ENCODE measurements around the gene APBB2. TPM values are rescaled to one million over a fixed set of nuclear protein-coding genes. Genes with fewer than 3 reads are reported as not detected.

Gene APBB2
- total and polyA plus RNA-seq, 2 donors (not counting 1 experiment from before 2014, with no cell fraction given): 4.4 to 15.8 TPM

- Mint-ChIP-seq H3K4me1 (peaks cover 4% of the 10 kb centered on the region), H3K27ac (no peak overlapping the region), H3K4me3 (no peak overlapping the region), H3K9me3 (ENCODE audit: insufficient read depth) (no peaks in the 10 kb centered on the region), H3K27me3 (peaks cover 7% of the 10 kb centered on the region)
- H3K9ac ChIP-seq (ENCODE audit: low read length): no peak overlapping the region
- POLR2A ChIA-PET: no interaction called here
- CTCF ChIA-PET: no interaction called here
- no peak for ATAC-seq (ENCODE audit: low read depth)
- TF ChIP-seq CTCF (IDR thresholded peaks at IDR 0.05) (no peak), EZH2 (IDR thresholded peaks at IDR 0.05; ENCODE audit: borderline replicate concordance, insufficient read depth, low read depth, low read length, poor library complexity, severe bottlenecking) (no peak)
- intact Hi-C loops (cut with micrococcal nuclease): no loop called here
- no peak overlapping the region for H3K4me2 ChIP-seq (replicated peaks; ENCODE audit: low read depth, low read length, poor library complexity, severe bottlenecking)
- H3K4me1 ChIP-seq (ENCODE audit: control insufficient read depth in 2 of 2, insufficient read depth in 2 of 2, low read length in 2 of 2): no peaks in the 10 kb centered on the region
- WGBS (ENCODE audit: insufficient coverage): 60% methylated on average over 1 of the region's 4 CpGs
- H2AFZ ChIP-seq (ENCODE audit: insufficient read depth, low read depth, low read length, poor library complexity, severe bottlenecking): no peak overlapping the region
- no peak overlapping the region for H3K27ac ChIP-seq (ENCODE audit: low read length in 2 of 2)
- no peaks in the 10 kb centered on the region for H3K79me2 ChIP-seq (ENCODE audit: control insufficient read depth, insufficient read depth, low read length)
- H3K9me3 ChIP-seq (ENCODE audit: control extremely low read depth in 1 of 3, control insufficient read depth in 2 of 3, insufficient read depth in 1 of 3, low read length in 2 of 3): no peaks in the 10 kb centered on the region
- no peaks in the 10 kb centered on the region for H3K27me3 ChIP-seq (replicated peaks in 1 of 4; ENCODE audit: control extremely low read depth in 1 of 4, control insufficient read depth in 3 of 4, insufficient read depth in 4 of 4, low read length in 3 of 4)
- no peaks in the 10 kb centered on the region for H3K36me3 ChIP-seq (replicated peaks in 1 of 2; ENCODE audit: control extremely low read depth in 1 of 2, control insufficient read depth in 1 of 2, extremely low read depth in 1 of 2, insufficient read depth in 2 of 2, low read length in 1 of 2)
- H3K4me3 ChIP-seq (ENCODE audit: control extremely low read depth in 1 of 5, extremely low read depth in 1 of 5, insufficient read depth in 1 of 5, low read depth in 2 of 5, low read length in 4 of 5): no peak overlapping the region
- H4K20me1 ChIP-seq (ENCODE audit: control insufficient read depth, insufficient read depth, low read length, poor library complexity, severe bottlenecking): no peaks in the 10 kb centered on the region
- DNase-seq: no peak
Observed at GRCh38 chr4:41169256-41169800, 45.0 kb downstream of the APBB2 start.

- Histone ChIP-seq H3K9ac (ENCODE audit: low read length) (no peak overlapping the region), H3K36me3 (replicated peaks in 1 of 2; ENCODE audit: control extremely low read depth in 1 of 2, control insufficient read depth in 1 of 2, extremely low read depth in 1 of 2, insufficient read depth in 2 of 2, low read length in 1 of 2) (no peaks in the 10 kb centered on the region), H3K9me3 (ENCODE audit: control extremely low read depth in 1 of 3, control insufficient read depth in 2 of 3, insufficient read depth in 1 of 3, low read length in 2 of 3) (no peaks in the 10 kb centered on the region), H3K4me3 (ENCODE audit: control extremely low read depth in 1 of 5, extremely low read depth in 1 of 5, insufficient read depth in 1 of 5, low read depth in 2 of 5, low read length in 4 of 5) (no peak overlapping the region), H2AFZ (ENCODE audit: insufficient read depth, low read depth, low read length, poor library complexity, severe bottlenecking) (no peak overlapping the region), H3K27ac (ENCODE audit: low read length in 2 of 2) (no peak overlapping the region), H3K4me2 (replicated peaks; ENCODE audit: low read depth, low read length, poor library complexity, severe bottlenecking) (no peak overlapping the region), H4K20me1 (ENCODE audit: control insufficient read depth, insufficient read depth, low read length, poor library complexity, severe bottlenecking) (no peaks in the 10 kb centered on the region), H3K4me1 (ENCODE audit: control insufficient read depth in 2 of 2, insufficient read depth in 2 of 2, low read length in 2 of 2) (no peaks in the 10 kb centered on the region), H3K27me3 (replicated peaks in 1 of 4; ENCODE audit: control extremely low read depth in 1 of 4, control insufficient read depth in 3 of 4, insufficient read depth in 4 of 4, low read length in 3 of 4) (no peaks in the 10 kb centered on the region), H3K79me2 (ENCODE audit: control insufficient read depth, insufficient read depth, low read length) (no peaks in the 10 kb centered on the region)
- H3K4me1 Mint-ChIP-seq: peaks cover under 1% of the 10 kb centered on the region
- DNase-seq (no peak), ATAC-seq (ENCODE audit: low read depth) (no peak)
- POLR2A ChIA-PET: no interaction called here
- intact Hi-C loops (cut with micrococcal nuclease): no loop called here
- H3K4me3 Mint-ChIP-seq: no peak overlapping the region
- H3K9me3 Mint-ChIP-seq (ENCODE audit: insufficient read depth): no peaks in the 10 kb centered on the region
- peaks cover 7% of the 10 kb centered on the region for H3K27me3 Mint-ChIP-seq
- TF ChIP-seq CTCF (IDR thresholded peaks at IDR 0.05) (no peak), EZH2 (IDR thresholded peaks at IDR 0.05; ENCODE audit: borderline replicate concordance, insufficient read depth, low read depth, low read length, poor library complexity, severe bottlenecking) (no peak)
- CTCF ChIA-PET: no interaction called here
- H3K27ac Mint-ChIP-seq: no peak overlapping the region
- WGBS (ENCODE audit: insufficient coverage): 82% methylated on average over 2 of the region's 4 CpGs
Observed at GRCh38 chr4:41167191-41167590, 47.2 kb downstream of the APBB2 start.
